Activated T-helper 1 cell treated with anti-CD3 and anti-CD28 coated beads, Interleukin-2, amount 50 U/mL, for 16 hours (primary cell): ENCODE measurements around the gene KCNT1.

Experiments used
- DNase-seq, 2 donors: peaks; one replicate each; pipeline ENCODE4 v3.0.0-alpha.2; 2020; ENCODE audit warnings: low read depth in 1 of 2, low spot score in 1 of 2

Gene KCNT1

GRCh38 chr9:135794361-135794885, 92.4 kb downstream of the KCNT1 start:
- DNase-seq, result no peak

- DNase-seq, result no peak
Measured at GRCh38 chr9:135795391-135795790, 93.4 kb downstream of the KCNT1 start.

- DNase-seq, result no peak
Measured at GRCh38 chr9:135796784-135797485, 95.0 kb downstream of the KCNT1 start.

- no peak for DNase-seq
Measured at GRCh38 chr9:135797507-135798262, 95.7 kb downstream of the KCNT1 start.

GRCh38 chr9:135798263-135798585, 96.2 kb downstream of the KCNT1 start:
- DNase-seq, result no peak

- no peak for DNase-seq
Measured at GRCh38 chr9:135799261-135799660, 97.3 kb downstream of the KCNT1 start.

- DNase-seq, result no peak
Measured at GRCh38 chr9:135801070-135801469, 99.1 kb downstream of the KCNT1 start.

GRCh38 chr9:135802876-135803419, 101.0 kb downstream of the KCNT1 start:
- no peak for DNase-seq

GRCh38 chr9:135803441-135803840, 101.5 kb downstream of the KCNT1 start:
- no peak for DNase-seq

GRCh38 chr9:135804581-135805421, 102.8 kb downstream of the KCNT1 start:
- DNase-seq, result no peak

- DNase-seq, result no peak
Measured at GRCh38 chr9:135805422-135806022, 103.5 kb downstream of the KCNT1 start.

- no peak for DNase-seq
Measured at GRCh38 chr9:135809166-135809565, 107.2 kb downstream of the KCNT1 start.

- DNase-seq, result no peak
Measured at GRCh38 chr9:135810806-135811575, 109.0 kb downstream of the KCNT1 start.

GRCh38 chr9:135811801-135812200, 109.8 kb downstream of the KCNT1 start:
- DNase-seq, result no peak

- DNase-seq, result no peak
Measured at GRCh38 chr9:135812961-135813360, 111.0 kb downstream of the KCNT1 start.

- no peak for DNase-seq
Measured at GRCh38 chr9:135813671-135814290, 111.8 kb downstream of the KCNT1 start.

- no peak for DNase-seq
Measured at GRCh38 chr9:135814421-135815095, 112.6 kb downstream of the KCNT1 start.

- DNase-seq, result no peak
Measured at GRCh38 chr9:135815413-135815812, 113.4 kb downstream of the KCNT1 start.
